GM18505 (cell line): ENCODE results near the gene MED17.

Experiments used
- ATAC-seq: cut with Tn5 transposase; IDR thresholded peaks from one replicate; pipeline ENCODE4 v1.9.1; 2021; ENCODE audit not compliant: unreplicated experiment
- POLR2A ChIP-seq: IDR thresholded peaks from 4 replicates; pipeline ENCODE4 v1.6.1; 2011; ENCODE audit warnings: borderline replicate concordance; ENCODE audit not compliant: insufficient read depth, insufficient read length; ENCODE audit errors: extremely low read depth

The MED17 gene, protein sequence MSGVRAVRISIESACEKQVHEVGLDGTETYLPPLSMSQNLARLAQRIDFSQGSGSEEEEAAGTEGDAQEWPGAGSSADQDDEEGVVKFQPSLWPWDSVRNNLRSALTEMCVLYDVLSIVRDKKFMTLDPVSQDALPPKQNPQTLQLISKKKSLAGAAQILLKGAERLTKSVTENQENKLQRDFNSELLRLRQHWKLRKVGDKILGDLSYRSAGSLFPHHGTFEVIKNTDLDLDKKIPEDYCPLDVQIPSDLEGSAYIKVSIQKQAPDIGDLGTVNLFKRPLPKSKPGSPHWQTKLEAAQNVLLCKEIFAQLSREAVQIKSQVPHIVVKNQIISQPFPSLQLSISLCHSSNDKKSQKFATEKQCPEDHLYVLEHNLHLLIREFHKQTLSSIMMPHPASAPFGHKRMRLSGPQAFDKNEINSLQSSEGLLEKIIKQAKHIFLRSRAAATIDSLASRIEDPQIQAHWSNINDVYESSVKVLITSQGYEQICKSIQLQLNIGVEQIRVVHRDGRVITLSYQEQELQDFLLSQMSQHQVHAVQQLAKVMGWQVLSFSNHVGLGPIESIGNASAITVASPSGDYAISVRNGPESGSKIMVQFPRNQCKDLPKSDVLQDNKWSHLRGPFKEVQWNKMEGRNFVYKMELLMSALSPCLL

GRCh38 chr11:93784145-93784934, at the start of gene MED17:
MED17 (plus strand) TSS chr11:93784282; CDS start chr11:93784514, 232 bp downstream.
- peak; percentile 85 for TF ChIP-seq POLR2A
- ATAC-seq, result peak; percentile 95

DNA sequence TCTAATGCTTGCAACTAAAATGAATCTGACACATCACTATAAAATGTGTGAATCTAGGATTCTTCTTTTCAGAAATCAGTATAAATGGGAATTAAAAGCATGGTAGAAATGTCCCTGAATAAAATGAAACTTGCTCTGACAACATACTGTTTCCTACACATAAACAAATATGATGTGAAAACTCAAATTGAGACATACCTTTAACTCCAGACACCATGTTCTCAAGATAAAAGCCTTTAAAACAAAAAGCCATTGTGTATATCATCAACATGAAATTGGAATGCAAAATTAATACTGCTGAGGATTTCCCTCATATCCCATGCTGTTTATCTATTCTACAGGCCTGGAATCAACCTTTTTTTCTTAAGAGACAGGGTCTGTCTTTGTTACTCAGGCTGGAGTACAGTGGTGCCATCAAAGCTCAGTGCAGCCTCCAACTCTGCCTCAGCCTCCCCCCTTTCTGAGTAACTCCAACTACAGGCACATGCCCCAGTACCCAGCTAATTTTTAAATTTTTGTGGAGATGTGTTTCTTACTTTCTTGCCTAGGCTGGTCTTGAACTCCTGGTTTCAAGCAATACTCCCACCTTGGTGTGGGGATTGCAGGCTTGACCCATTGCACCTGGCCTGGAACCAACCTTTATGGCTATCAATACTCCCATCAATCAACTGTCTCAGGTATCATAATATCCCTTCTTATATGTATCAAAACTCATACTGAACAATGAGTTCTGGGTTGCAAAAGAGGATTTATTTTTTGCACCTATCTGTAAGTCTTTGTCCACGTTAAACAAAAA, 49.5 kb upstream of the MED17 start:
- no peak for ATAC-seq
- peak; percentile 46 for TF ChIP-seq POLR2A

DNA sequence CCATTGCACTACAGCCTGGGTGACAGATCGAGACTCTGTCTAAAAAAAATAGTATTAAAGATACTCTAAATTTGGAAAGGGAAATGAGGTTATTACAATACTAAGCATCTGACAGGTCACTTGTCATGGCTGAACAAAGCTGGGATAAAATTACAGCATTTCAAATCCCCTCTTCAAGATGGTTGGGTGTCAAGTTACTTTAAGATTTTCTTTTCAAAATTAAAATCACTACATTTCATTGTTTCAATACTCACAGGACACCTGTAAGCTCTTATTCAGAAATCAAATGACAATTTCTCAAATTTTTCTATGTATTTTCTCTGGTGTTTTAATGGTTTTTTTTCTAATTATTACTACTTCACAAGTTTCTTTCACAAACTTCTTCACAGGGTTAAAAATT, 48.5 kb upstream of the MED17 start:
- no peak for TF ChIP-seq POLR2A
- no peak for ATAC-seq

DNA sequence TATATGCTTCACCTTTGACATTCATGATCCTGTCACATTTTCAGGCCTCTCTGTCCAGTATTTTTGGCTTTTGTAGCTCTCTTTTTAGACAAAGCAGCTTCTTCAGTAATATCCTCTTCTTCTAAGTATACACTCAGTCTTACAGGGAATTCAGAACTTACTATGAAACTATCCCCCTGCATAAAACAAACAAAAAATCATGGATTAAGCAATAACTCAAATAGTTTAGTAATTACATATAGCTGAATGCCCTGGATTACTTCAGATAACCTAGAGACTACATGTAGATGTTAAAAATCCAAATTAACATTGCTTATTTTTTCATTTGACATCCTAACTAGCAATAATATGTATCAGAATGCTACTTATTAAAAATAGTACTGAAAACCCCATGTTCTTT, 48.0 kb upstream of the MED17 start:
- ATAC-seq, result no peak
- no peak for TF ChIP-seq POLR2A

DNA sequence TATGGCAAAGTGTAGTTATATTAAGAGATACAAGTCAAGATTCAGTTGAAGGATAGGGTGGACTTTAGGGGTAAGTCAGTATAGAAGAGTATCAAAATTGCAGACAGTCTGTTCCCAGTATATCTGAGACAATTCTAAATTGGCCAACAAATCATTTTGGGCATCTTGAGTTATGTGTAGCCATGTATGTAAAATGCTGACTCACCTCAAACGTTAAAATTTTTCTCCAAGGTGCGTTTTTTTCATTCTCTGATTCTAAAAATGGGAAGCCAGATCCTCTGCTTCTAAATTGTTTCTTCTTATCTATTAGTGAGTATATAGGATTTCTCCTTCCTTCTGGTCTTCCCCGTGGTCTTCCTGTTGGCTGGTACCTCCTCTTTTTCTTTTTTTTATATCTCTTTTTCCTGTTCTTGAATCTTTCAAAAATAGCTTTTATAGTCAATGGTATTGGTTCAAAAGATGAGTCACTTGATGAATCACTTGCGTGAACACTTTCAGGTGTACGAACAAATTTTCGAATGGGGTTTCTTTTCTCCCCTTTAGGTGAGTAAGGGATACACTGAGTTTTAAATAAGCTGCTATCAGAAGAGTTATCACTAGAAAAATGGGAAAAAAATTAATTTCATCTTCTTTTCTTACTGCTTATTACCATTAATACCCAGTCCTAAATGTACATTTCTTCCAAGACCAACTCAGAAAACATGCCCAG, 46.0 kb upstream of the MED17 start:
- ATAC-seq, result no peak
- no peak for TF ChIP-seq POLR2A

DNA sequence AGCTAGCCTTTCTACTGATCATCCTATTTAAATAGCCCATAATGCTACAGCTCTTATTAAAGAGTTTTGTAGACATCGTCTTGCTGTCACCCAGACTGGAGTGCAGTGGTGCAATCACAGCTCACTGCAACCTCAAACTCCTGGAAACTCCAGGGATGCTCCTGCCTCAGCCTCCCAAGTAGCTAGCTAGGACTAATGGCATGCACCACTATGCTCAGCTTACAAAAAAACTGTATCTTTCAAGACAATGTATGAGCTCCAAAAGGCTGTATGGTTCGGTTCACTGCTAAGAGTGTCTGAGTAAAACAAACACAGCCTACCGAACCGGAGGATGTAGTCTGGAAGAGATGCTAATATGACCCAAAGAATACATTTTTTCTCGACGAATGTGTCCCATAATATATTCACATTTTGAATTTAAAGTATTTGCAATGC, 45.4 kb upstream of the MED17 start:
- ATAC-seq, result no peak
- TF ChIP-seq POLR2A, result peak; percentile 39

GRCh38 chr11:93740031-93740729, 43.9 kb upstream of the MED17 start:
- TF ChIP-seq POLR2A, result no peak
- no peak for ATAC-seq

GRCh38 chr11:93740730-93741093, 43.4 kb upstream of the MED17 start:
- peak; percentile 33 for ATAC-seq
- no peak for TF ChIP-seq POLR2A

DNA sequence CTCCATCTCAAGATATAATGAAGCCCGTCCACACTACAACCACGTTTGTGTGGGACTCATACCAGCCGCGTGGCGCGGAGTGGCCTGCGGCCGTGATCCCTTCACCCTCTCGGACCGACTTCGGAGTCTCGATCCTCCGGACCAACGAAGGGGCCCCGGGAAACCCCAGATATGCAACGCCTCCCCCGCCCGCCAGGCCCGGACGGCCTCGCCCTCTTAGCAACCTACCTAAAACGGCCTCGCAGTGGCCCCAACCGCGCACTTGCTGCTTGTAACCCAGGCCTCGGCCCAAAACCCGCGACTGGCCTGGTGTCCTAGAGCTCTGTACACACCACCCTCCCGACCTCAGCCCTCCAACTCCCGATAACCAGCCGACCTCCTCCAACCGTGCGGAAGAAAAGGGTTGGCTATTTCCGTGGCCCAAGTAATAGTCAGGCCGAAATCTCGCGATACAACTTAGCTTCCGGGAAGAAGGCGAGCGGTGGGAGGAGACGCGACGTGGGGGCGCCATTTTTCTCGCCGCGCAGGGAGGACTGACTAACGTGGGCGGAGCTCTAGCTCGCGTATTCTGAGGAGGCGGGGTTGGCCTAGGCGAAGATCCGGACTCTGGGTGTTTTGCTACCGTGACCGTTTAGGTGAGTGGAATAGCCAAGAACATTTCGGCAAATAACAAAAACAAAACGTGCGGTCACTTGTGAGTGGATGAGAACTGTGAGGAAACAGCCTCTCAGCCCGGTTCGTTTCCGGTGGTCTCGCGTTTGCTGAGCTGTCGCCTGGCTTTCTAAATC, 42.8 kb upstream of the MED17 start, which contains the start of the genes C11orf54 and TAF1D:
Gene C11orf54, plus strand, starts transcription at position 579 of the 788 bp plus-strand sequence. CDS start 5,722 bp downstream, outside the sequence.
Gene TAF1D, minus strand, starts transcription at position 402 of the 788 bp plus-strand sequence. CDS start 2,191 bp downstream, outside the sequence.
- ATAC-seq, result peak; percentile 86
- TF ChIP-seq POLR2A, result peak; percentile 99

- ATAC-seq, result peak; percentile 5
Observed at GRCh38 chr11:93741882-93742226, 42.2 kb upstream of the MED17 start.

GRCh38 chr11:93743291-93743690, 40.8 kb upstream of the MED17 start:
- ATAC-seq, result no peak
- TF ChIP-seq POLR2A, result no peak

More at GRCh38 chr11:93741882-93742226, 42.2 kb upstream of the MED17 start:
- TF ChIP-seq POLR2A, result no peak
